NCI-H774 (cell line): ENCODE measurements around the gene CCNC.

Experiments used
- DNase-seq: peaks from one replicate; lab custom pipeline; 2025; lab: John Stamatoyannopoulos, UW

Gene CCNC, protein sequence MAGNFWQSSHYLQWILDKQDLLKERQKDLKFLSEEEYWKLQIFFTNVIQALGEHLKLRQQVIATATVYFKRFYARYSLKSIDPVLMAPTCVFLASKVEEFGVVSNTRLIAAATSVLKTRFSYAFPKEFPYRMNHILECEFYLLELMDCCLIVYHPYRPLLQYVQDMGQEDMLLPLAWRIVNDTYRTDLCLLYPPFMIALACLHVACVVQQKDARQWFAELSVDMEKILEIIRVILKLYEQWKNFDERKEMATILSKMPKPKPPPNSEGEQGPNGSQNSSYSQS

DNA sequence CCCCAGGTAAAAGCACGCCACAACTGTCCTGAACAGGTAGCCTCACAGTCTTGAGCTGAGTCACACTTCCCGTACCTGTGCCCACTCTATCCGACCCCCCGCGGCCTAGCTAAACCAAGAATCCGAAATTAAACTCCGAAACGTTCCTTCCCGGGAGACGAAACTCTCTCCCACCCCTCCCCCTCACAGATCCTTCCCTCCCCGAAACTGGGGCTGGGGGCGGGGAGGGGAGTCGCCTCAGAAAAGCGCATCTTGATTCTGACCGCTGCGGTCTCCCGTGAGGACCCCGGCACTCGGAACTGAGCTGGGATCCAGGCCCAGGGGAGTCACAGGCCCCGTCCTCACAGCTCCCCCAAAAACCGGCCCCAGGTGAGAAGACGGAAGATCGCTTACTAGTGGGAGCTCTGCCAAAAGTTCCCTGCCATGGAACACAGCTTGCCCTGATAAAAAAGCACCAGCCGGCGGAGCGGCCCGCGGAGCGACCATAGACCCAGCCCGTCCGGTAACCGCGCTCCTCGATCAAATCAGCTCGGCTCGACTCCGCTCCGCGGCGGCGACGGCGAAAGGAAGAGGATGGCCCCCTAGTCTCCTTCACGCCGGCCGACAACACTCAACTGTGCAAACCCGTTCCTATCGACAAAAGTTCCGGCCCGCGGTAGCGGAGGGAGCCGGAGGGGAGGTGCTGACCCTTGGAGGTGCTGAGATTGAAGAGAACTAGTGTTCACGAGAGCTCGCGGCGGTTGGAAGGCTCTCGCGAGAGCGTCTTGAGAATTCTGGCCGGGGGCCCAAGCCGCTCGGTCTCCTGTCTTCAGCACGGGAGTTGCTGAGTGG, at the start of gene CCNC:
TSS of gene CCNC (minus strand) at position 558 of the 831 bp plus-strand sequence. CDS start at position 425, 133 bp downstream.
- DNase-seq, result peak; percentile 99

DNA sequence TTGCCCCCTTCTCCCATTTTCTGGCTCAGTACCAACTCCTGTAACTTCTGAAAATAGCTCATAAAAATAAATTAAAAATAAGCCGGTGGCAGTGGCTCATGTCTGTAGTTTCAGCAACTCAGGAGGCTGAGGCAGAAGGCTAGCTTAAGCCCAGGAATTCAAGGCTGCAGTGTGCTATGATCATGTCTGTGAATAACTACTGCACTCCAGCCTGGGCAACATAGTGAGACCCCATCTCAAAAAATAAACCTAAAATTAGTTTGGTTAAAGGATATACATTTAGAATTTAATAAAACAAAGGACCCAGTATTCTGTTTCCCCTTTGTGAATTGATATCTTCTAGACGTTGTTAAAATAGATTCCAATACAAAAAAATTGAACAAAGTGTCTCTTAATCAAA, 48.7 kb upstream of the CCNC start:
- no peak for DNase-seq

DNA sequence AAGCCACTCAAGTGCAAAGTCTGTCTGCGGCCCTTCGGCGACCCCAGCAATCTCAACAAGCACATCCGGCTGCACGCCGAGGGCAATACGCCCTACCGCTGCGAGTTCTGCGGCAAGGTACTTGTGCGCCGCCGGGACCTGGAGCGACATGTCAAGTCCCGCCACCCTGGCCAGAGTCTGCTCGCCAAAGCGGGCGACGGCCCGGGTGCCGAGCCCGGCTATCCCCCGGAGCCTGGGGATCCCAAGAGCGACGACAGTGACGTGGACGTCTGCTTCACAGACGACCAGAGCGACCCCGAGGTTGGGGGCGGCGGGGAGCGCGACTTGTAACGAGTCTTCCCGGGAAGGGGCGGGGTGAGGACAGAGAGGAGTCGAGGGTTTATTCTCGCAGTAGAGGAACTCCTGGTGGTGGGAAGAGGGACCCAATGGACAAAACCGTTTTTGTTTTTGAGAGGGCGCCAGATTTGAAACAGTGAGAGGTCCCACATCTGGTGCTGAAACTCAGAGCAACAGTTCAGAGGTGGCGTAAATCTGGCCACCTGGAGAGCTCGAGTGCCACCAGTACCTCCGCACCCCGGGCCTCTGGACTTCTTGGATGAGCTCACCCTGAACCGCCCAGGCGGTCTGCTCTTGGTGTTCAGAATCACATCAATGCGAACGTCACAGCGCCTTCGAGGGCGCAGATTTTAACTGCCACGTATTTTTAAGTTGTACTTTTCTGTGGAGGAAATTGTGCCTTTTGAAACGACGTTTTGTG, 46.1 kb upstream of the CCNC start:
- DNase-seq, result peak; percentile 62

DNA sequence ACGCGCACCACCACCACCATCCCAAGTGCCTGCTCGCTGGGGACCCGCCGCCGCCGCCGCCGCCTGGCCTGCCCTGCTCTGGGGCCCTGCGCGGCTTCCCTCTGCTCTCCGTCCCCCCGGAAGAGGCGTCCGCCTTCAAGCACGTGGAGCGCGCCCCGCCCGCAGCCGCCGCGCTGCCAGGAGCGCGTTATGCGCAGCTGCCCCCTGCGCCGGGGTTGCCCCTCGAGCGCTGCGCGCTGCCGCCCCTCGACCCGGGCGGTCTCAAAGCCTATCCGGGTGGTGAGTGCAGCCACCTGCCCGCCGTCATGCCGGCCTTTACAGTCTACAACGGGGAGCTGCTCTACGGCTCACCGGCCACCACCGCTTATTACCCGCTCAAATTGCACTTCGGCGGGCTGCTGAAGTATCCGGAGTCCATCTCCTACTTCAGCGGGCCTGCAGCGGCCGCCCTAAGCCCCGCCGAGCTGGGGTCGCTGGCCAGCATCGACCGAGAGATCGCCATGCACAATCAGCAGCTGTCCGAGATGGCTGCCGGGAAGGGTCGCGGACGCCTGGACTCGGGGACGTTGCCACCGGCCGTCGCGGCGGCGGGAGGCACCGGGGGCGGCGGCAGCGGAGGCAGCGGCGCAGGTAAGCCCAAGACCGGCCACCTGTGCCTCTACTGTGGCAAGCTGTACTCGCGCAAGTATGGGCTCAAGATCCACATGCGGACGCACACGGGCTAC, 45.4 kb upstream of the CCNC start:
- peak; percentile 56 for DNase-seq

DNA sequence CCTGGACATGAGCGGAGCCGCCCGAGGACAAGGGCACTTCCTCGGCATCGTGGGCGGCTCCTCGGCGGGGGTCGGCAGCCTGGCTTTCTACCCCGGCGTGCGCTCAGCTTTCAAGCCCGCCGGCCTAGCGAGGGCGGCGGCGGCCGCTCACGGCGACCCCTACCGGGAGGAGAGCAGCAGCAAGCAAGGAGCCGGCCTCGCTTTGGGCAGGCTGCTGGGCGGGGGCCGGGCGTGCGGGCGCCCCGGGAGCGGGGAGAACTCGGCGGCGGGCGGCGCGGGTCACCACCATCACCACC, 44.9 kb upstream of the CCNC start:
- no peak for DNase-seq

DNA sequence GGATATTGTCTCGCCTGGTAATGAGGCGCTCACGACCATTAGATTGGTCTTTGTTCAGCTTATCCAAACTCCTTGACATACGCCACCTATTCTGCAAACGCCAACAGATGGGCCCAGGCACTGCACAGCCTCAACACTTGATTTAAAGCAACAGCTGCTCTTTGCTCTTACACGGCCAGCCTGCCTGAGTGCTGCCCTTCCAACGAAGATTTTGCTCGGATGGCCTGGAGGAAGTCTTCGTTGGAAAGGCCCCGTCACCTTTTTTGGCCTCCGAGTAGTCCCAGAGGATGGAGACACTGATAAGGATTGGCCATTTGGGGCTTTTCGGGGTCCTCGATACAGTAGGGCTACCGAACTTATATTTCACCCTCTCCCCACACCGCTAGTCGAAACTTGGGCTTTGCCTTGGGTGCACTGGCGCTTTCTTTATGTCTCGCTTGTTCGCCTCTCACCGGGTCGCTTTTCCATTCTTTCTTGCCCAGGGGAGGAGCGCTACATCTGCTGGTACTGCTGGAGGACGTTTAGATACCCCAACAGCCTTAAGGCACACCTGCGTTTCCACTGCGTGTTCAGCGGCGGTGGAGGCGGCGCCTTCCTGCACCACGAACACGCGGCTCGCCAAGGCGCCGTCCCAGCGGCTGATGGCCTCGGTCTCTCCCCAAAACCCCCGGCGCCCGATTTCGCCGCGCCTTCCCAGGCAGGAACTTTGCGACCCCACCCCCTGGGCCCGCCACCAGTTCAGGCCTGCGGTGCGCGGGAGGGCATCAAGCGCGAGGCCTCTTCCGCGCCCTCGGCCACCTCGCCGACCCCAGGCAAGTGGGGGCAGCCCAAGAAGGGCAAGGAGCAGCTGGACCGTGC, 44.3 kb upstream of the CCNC start:
- DNase-seq, result no peak

DNA sequence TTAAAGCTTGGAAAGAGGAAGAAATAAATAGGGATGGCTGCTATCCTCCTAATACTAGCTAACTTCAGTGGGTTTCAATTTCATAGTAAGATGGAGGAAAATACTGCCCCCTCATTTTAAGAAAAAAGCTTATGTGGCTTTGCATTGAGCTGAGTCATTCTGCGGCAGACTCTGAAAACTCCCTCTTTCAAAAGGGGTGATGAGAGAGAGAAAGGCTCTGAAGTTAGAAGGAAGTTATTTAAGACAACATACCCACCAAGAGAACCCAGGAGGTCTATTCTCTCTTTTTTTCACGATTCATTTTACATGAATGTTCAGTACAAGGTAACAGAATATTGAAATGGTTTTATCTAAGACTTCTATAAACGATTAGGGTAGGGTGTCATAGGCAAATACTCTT, 42.7 kb upstream of the CCNC start:
- no peak for DNase-seq

DNA sequence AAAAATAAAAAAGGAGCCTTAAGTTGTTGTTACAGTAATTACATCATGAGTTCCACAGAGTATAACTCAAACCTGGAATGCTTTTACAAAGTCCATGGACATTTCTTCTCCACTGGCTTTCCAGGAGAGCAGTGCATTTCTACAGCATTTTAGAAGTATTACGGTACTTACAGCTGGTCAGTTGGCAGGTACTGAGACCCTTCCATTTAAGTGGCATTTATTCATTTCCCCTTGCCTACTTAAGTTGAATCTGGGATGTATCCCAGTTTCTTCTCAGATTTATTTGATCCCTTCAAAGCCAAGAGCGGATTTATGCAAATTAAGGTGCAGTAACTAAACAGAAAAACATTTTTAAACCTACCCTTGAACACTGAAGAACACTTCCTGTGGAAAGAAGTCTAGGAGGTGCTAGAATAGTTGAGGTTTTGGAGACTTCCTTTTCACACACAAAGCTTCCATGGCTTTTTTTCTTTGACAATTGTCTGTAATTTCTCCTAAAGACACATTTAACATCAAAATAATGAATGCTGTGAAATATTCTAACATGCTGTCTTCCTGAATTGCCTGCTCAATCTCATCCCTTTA, 41.5 kb upstream of the CCNC start:
- no peak for DNase-seq

DNA sequence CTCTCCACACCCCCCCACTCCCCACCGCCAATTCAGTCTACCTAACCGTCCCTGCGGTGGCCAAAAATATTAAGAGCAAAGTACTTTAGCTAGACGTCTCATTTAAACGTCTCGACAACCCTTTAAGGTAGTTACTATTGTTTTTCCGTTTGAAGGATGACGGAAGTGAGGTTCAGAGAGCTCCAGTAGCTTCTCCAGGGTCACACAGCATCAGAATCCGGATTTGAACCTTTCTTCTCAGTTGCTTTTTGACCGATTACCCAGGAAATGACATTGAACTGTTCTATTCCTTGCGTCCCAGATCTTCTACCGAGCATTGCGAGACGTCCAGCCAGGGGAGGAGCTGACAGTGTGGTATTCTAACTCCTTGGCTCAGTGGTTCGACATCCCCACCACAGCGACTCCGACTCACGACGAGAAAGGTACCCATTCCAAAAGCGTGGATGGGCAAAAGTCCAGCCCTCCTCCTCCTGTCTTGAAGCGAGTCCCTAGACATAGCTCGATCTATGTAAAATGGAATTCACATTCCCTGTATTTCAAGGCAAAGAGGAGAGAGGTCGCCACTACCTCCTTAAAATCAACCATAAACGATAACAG, 40.5 kb upstream of the CCNC start:
- no peak for DNase-seq

DNA sequence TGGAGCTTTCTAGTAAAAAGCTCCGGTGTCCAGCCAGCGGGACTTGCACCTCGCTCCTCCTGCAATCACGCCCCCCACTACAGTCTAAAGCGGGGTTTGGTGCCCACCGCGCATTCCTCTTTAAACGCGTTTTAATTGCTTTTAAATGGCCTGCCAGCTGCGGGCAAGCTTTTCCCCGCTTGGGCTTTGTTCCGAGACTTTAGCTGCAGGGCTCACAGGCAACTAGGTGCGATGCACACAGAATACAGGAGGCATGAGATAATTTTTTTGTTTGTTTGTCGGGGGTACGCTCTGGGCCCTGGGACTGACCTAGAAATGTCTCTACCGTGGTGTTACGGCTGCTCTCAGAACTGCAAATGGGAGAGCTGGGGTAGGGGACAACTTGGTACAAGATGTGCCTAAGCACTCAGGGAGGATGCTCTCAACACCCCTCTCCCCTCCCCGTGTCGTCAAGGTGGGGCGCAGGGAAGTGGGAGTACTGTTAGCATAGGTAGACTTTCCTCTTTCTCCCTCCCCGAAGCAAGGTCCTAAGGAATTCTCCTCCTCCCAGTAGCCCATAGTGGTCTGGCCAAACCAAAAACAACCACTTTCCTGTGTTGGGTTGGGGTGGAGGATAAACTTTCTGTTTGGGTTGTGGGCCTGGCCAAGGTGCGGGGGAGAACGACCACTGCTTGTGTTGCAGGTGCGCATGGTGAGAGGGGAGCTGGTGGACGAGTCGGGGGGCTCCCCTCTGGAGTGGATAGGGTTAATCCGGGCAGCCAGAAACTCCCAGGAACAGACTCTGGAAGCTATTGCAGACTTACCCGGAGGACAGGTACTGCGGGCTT, 39.8 kb upstream of the CCNC start:
- no peak for DNase-seq

DNA sequence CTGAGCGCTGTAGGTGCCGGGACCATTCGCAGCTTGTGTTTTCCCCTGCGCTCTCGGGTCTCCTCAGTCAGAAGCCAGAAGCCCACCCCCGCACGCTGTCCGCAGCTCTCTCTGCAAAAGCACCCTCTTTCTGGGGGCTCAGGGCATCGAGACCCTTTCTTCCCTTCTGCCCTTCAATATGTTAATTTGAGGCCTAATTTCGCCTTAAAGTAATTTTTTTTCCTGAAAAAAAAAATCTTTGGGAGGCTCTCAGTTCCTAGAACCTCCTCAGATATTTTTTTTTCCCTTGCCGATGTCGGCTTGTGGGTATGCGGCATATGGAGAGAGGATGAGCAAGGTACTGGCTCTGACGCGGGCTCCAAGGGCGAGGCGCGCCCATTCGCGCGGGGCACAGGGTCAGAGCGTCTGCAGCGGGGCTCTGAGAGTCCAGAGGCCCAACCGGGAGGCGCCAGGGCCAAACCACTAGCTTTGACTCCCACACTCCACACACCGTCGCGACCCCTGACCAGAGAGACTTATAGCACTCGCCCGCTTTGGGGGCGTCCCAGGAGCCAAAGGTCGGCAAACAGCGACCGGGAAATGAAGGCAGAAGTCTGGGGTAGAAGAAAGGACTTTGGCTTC, 39.1 kb upstream of the CCNC start:
- no peak for DNase-seq

DNA sequence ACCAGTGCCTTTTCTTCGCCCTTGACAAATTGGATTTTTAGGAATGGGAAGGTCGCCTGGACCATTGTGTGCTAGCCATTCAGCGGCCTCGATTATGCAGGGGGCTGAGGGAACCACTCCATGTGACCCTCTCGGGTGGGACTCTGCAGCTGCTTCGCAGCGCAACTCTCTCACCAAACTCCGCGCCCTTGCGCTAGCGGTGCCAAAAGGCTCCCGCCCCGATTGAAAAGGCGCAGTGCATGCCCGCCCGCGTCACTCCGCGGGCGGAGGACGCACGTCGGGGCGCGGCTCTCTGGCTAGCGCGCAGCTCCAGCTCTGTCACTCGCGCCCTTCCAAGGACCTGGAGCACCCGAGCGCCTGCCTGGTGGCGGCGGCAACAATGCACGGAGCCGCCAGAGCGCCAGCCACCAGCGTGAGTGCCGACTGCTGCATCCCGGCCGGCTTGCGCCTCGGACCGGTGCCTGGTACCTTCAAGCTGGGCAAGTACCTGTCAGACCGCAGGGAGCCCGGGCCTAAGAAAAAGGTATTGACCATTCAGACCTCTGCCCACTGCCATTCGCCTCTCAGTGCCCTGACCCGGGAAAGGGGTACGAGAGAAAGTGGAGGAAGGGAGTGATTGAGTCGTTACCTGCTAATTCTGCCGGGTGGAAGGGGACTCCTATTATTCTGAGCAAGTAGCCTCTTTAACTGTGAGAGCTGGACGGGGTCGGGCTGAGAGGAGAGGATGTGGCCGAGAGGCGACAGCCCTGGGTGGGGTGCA, 38.4 kb upstream of the CCNC start, which contains the start of gene PRDM13:
TSS of gene PRDM13 (plus strand) at position 178 of the 760 bp plus-strand sequence. CDS start at position 380, 202 bp downstream.
- DNase-seq, result no peak

DNA sequence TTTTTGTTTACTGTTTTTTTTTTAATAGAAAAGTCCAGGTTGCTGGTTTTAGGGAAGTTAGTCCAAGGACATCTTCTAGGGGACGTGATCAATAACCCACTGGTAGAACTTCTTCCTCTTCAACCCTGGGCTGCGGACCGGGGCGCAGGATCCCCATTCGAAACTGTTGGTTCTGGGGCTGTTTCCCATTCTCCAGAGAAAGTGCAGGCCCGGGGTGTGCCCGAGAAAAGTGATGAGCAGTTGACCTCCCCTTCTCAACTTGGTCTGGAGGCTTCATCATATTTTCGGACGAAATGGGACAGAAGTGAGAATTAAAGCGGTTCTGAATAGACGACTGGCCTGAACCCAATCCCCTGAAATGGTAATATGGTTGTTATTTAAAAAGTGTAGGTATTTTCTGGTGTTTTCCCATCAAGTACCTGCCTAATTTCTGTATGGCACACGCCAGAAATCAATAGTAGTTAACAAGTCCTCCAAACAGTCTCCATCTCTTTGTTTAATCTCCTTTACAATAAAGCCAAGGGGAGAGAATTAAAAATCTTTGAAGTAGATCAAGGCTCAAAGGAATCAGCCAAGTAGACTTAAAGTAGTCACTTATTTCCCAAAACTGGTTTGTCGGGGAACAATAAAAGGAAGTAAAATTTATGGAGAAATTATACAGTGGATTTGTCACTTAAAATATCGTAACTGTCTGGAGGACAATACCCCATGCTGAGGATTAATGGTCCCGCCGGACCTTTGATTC, 37.6 kb upstream of the CCNC start:
- DNase-seq, result no peak

DNA sequence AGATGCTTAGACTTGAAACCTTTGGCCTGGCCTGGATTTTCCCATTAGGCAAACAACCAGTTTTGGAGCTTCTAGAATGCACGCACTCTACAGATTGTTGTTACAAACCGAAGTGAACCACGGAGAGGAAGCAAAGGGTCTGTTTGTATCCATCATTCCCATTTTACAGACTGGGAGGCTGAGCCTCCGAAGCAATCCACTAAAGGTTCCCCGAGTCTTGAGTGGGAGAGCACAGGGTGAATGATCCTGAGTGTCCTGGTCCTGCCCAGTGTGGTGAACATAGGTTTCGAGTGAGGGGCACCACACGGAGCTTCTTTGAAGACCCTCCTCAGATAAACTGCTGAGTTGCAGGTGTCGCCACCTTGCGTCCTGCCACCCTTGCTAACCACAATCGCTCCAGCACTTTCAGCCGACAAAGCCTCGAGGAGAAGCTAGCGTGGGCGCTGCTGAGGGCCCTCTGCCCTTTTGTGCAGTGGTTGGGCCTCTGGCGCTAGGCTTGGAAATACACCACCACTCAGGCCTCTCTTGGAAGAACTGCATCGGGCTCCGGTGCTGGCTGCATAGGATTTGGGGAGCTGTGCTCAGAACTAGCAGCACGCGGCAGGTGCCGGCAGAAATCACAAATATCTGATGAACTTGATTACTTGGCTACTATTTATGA, 36.7 kb upstream of the CCNC start:
- DNase-seq, result no peak

DNA sequence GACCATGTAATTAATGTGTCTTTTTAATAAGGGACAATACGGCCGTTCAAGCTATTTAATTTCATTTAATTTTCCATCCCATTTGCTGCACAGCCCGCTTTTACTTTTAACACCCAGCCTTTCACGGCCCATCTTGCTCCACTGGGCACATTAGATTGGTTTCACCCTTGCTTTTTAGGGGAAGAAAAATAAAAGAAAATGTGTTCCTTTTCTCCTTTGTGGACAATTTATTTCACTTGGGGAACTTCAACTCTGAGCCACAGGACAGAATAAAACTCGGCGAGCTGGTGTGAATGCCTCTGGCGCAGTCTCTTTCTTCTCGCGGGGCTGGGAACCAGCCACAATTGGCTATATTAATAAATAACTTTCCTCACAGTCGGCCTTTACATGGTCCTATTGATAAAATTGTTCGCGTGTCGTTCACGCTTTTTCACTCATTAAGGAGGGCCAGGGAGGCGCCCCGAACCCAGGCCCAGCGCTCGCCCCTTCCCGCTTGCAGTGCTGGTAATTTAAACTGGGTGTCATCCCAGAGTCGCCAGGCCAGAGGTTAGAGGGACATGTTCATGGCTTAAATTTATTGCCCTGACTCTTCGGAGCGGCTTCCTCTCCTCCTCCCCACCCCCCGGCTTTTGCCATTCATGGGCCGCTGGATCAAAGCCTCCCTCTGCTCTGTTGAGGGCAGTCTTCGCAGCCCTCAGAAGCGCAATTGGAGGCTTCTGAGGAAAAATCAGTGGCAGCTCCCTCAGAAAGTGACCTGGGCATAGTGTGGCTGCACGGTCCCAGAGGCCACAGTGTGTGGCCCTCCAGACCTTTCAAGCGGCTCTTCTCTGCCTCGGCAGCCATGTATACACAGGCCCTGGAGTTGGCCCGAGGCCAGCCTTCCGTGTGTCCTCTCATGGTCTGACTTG, 36.0 kb upstream of the CCNC start:
- DNase-seq, result no peak
